ENCODE data around the gene EBI3.
"Not testable (repeated sequence)": the region's sequence is repeated elsewhere in the genome, so short reads cannot be mapped to it uniquely, and the experiment has no call there.

The EBI3 gene

DNA sequence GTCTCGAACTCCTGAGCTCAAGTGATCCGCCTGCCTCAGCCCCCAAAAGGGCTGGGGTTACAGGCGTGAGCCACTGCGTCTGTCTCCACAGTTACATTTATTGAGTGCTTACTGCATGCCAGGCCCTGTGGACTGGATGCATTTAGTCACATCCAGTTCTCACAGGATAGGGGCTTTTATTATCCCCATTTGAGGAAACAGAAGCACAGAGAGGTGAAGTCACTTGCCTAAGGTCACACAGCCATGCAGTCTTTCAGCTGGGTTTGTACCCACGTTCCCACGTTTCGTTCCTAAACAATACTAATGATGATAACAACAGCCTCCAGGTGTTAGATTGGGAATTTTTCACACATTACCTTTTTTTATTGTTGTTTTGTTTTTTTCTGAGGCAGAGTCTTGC, 9.1 kb upstream of the EBI3 start:
- no peak for DNase-seq (ENCODE audit: low spot score in 2 of 2)
- Mint-ChIP-seq H3K4me1 (no peaks in the 10 kb centered on the region), H3K36me3 (no peaks in the 10 kb centered on the region), H3K9me3 (no peaks in the 10 kb centered on the region), H3K4me3 (no peak overlapping the region), H3K27ac (no peak overlapping the region)
- no peak for ATAC-seq

DNA sequence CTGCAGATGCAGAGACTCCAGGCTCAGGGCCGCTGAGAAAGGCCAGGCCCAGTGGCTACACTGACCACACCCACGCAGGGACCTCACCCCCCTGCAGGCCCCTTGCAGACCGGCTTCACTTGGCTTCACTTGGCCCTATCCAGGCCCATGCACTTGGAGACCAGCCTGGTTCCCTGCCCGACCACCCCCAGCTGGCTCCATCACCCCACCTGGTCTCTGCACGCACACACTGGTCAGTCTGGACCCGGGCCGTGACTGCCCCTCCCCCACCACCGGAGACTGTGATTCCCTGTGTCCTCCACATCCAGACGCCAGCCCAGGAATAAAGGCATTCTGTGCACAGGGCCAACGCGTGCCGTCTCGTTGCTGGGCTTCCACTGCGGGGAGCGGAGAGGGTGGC, 4.9 kb upstream of the EBI3 start:
- no peak overlapping the region for H3K27ac Mint-ChIP-seq
- no peaks in the 10 kb centered on the region for H3K4me1 Mint-ChIP-seq
- ATAC-seq (no peak), DNase-seq (ENCODE audit: low spot score in 2 of 2) (no peak)
- no peaks in the 10 kb centered on the region for H3K36me3 Mint-ChIP-seq
- no peak overlapping the region for H3K4me3 Mint-ChIP-seq
- no peaks in the 10 kb centered on the region for H3K9me3 Mint-ChIP-seq

- DNase-seq (ENCODE audit: low spot score in 2 of 2) (no peak), ATAC-seq (no peak)
- H3K4me1 Mint-ChIP-seq, result no peaks in the 10 kb centered on the region
- H3K4me3 Mint-ChIP-seq, result no peak overlapping the region
- H3K9me3 Mint-ChIP-seq, result no peaks in the 10 kb centered on the region
- H3K36me3 Mint-ChIP-seq, result no peaks in the 10 kb centered on the region
- H3K27ac Mint-ChIP-seq, result no peak overlapping the region
Measured at GRCh38 chr19:4225885-4226284, 3.4 kb upstream of the EBI3 start.

- no peak overlapping the region for H3K4me3 Mint-ChIP-seq
- no peak overlapping the region for H3K27ac Mint-ChIP-seq
- no peaks in the 10 kb centered on the region for H3K36me3 Mint-ChIP-seq
- DNase-seq (ENCODE audit: low spot score in 2 of 2) (no peak), ATAC-seq (no peak)
- H3K4me1 Mint-ChIP-seq, result no peaks in the 10 kb centered on the region
- H3K9me3 Mint-ChIP-seq, result no peaks in the 10 kb centered on the region
Measured at GRCh38 chr19:4227771-4228170, 1.6 kb upstream of the EBI3 start.

DNA sequence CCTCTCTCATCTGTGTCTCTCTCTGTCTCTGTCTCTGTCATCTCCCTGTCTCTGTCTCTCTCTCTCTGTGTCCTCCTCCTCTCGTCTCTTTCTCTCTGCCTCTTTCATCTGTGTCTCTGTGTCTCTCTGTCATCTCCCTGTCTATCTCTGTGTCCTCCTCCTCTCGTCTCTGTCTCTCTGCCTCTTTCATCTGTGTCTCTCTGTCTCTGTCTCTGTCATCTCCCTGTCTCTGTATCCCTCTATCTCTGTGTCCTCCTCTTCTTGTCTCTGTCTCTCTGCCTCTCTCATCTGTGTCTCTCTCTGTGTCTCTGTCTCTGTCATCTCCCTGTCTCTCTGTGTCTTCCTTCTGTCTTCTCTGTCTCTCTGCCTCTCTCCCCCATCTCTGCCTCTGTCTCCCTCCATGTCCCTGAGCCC, 551 bp upstream of the EBI3 start:
- Mint-ChIP-seq H3K36me3 (peaks cover 7% of the 10 kb centered on the region), H3K4me3 (no peak overlapping the region), H3K27ac (no peak overlapping the region), H3K4me1 (peaks cover 7% of the 10 kb centered on the region), H3K9me3 (no peaks in the 10 kb centered on the region)
- DNase-seq (ENCODE audit: low spot score in 2 of 2) (no peak), ATAC-seq (no peak)

DNA sequence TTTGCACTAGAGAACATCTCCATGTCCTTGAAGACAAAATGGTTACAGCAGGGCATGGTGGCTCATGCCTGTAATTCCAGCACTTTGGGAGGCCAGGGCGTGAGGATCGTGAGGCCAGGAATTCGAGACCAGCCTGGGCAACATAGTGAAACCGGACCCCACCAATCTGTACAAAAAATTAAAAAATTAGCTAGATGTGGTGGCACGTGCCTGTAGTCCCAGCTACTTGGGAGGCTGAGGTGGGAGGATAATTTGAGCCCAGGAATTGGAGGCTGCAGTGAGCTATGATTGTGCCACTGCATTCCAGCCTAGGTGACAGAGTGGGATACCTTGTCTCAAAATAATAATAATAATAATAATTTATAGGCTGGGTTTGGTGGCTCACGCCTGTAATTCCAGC, 914 bp downstream of the EBI3 start:
- not testable (repeated sequence) for DNase-seq (ENCODE audit: low spot score in 2 of 2); H3K9me3 Mint-ChIP-seq; H3K4me3 Mint-ChIP-seq; ATAC-seq; H3K4me1 Mint-ChIP-seq; H3K27ac Mint-ChIP-seq; H3K36me3 Mint-ChIP-seq

GRCh38 chr19:4231521-4231920, 2.2 kb downstream of the EBI3 start:
- H3K9me3 Mint-ChIP-seq, result not testable (repeated sequence)

GRCh38 chr19:4232139-4232538, 2.8 kb downstream of the EBI3 start:
- ATAC-seq, H3K36me3 Mint-ChIP-seq, H3K9me3 Mint-ChIP-seq: not testable (repeated sequence)

More at GRCh38 chr19:4231521-4231920, 2.2 kb downstream of the EBI3 start:
- H3K27ac Mint-ChIP-seq; H3K4me3 Mint-ChIP-seq; DNase-seq (ENCODE audit: low spot score in 2 of 2); ATAC-seq; H3K4me1 Mint-ChIP-seq; H3K36me3 Mint-ChIP-seq: not testable (repeated sequence)

DNA sequence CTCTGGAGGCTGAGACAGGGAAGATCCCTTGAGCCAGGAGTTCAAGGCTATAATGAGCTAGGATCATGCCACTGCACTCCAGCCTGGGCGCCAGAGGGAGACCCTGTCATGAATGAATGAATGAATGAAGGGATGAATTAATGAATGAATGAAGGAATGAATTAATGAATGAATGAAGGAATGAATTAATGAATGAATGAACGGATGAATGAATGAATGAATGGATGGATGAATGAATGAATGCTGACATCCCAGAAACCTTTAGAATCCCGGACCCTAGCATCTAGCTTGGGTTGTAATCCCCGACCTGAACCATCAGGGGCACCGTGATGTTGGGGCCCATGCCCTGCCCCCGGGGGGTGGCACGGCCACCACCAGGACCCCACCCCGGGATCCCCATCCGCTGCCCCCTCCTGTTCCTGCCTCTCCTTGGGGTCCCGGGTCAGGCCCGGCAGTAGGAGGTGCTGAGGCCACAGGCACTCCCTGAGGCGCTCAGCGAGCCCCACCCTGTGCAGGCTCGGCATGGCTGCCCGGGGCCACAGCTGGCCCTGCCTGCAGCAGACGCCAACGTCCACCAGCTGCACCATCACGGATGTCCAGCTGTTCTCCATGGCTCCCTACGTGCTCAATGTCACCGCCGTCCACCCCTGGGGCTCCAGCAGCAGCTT, 3.4 kb downstream of the EBI3 start:
- ATAC-seq, result no peak
- Mint-ChIP-seq H3K9me3 (no peaks in the 10 kb centered on the region), H3K27ac (peak overlapping the region; percentile 60), H3K4me1 (peaks cover 7% of the 10 kb centered on the region), H3K36me3 (peaks cover 8% of the 10 kb centered on the region), H3K4me3 (no peak overlapping the region)
- DNase-seq (ENCODE audit: low spot score in 2 of 2), result no peak

More at GRCh38 chr19:4232139-4232538, 2.8 kb downstream of the EBI3 start:
- H3K4me1 Mint-ChIP-seq; DNase-seq (ENCODE audit: low spot score in 2 of 2); H3K4me3 Mint-ChIP-seq; H3K27ac Mint-ChIP-seq: not testable (repeated sequence)

- Mint-ChIP-seq H3K4me3 (no peak overlapping the region), H3K4me1 (peaks cover 7% of the 10 kb centered on the region), H3K36me3 (peaks cover 8% of the 10 kb centered on the region), H3K27ac (peak overlapping the region; percentile 60), H3K9me3 (no peaks in the 10 kb centered on the region)
- ATAC-seq, result peak; percentile 33
- peak; percentile 83 to 92 for DNase-seq (ENCODE audit: low spot score in 2 of 2)
Measured at GRCh38 chr19:4233282-4233853, 4.0 kb downstream of the EBI3 start.

- no peak overlapping the region for H3K27ac Mint-ChIP-seq
Measured at GRCh38 chr19:4234142-4234861, 5.0 kb downstream of the EBI3 start.

GRCh38 chr19:4234862-4235201, 5.5 kb downstream of the EBI3 start:
- Mint-ChIP-seq H3K4me1 (peaks cover 7% of the 10 kb centered on the region), H3K9me3 (no peaks in the 10 kb centered on the region), H3K27ac (no peak overlapping the region), H3K36me3 (peaks cover 15% of the 10 kb centered on the region), H3K4me3 (no peak overlapping the region)
- DNase-seq (ENCODE audit: low spot score in 2 of 2), result no peak
- no peak for ATAC-seq

More at GRCh38 chr19:4234142-4234861, 5.0 kb downstream of the EBI3 start:
- H3K4me3 Mint-ChIP-seq, result no peak overlapping the region
- peaks cover 15% of the 10 kb centered on the region for H3K36me3 Mint-ChIP-seq
- ATAC-seq, result no peak
- H3K4me1 Mint-ChIP-seq, result peaks cover 7% of the 10 kb centered on the region
- no peaks in the 10 kb centered on the region for H3K9me3 Mint-ChIP-seq
- DNase-seq (ENCODE audit: low spot score in 2 of 2), result no peak

GRCh38 chr19:4237510-4237909, 8.2 kb downstream of the EBI3 start:
- not testable (repeated sequence) for ATAC-seq; H3K4me1 Mint-ChIP-seq; H3K9me3 Mint-ChIP-seq; DNase-seq (ENCODE audit: low spot score in 2 of 2); H3K27ac Mint-ChIP-seq; H3K4me3 Mint-ChIP-seq
- H3K36me3 Mint-ChIP-seq, result peaks cover 15% of the 10 kb centered on the region

- no peaks in the 10 kb centered on the region for H3K4me1 Mint-ChIP-seq
- ATAC-seq, result no peak
- peaks cover 8% of the 10 kb centered on the region for H3K36me3 Mint-ChIP-seq
- DNase-seq (ENCODE audit: low spot score in 2 of 2), result no peak
- H3K4me3 Mint-ChIP-seq, result no peak overlapping the region
- no peaks in the 10 kb centered on the region for H3K9me3 Mint-ChIP-seq
- no peak overlapping the region for H3K27ac Mint-ChIP-seq
Measured at GRCh38 chr19:4238831-4239230, 9.5 kb downstream of the EBI3 start.

- DNase-seq (ENCODE audit: low spot score in 2 of 2), result no peak
- H3K27ac Mint-ChIP-seq, result no peak overlapping the region
- no peak overlapping the region for H3K4me3 Mint-ChIP-seq
- no peak for ATAC-seq
- no peaks in the 10 kb centered on the region for H3K9me3 Mint-ChIP-seq
- H3K4me1 Mint-ChIP-seq, result peaks cover 6% of the 10 kb centered on the region
- peaks cover 14% of the 10 kb centered on the region for H3K36me3 Mint-ChIP-seq
Measured at GRCh38 chr19:4241824-4242430, 12.6 kb downstream of the EBI3 start.

Measured in stimulated activated effector memory CD8-positive, alpha-beta T cell treated with anti-CD3 and anti-CD28 coated beads, Interleukin-12 subunit alpha, Interleukin-12 subunit beta, amount 100 ng/mL, for 72 hours (primary cell).